ENCODE results near the gene ASAP2.

The ASAP2 gene

DNA sequence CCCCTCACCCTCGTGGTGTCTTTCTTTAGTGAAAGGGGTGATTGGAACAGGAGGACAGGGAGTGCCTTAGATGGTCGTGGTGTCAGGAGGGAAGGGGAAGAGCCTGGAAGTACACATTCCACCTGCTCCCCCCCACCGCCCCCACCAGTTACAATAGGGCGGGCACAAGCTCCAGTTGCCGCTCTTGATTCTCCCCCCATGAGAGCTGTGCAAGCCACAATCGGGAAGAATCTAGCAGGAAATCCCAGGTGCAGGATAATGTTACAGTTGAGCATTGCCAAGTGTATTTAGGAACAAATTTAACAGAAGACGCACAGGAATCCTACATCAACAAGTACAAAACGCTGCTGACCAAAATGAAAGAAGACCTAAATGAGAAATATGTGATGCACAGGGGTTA lies 73.6 kb downstream of the ASAP2 start:
- DNase-seq: no peak

DNA sequence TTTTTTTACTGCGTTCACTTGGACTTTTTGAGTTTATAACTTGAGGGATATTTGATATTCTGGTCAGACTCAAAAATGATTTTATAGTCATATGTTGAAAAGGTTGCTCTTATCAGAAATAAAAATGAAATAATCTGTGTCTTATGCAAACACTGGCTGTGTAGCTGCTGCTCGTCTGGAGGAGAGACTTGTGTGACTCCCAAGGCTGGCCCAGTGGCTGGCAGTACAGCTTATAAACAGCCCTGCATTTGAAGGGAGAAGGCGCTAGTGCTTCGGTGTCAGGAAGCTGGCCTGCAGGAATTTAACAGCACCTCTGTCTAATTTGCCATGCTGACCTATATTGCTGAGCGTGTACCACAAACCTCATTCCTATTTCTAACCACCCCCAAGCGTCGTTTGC lies 74.5 kb downstream of the ASAP2 start:
- no peak for DNase-seq

DNA sequence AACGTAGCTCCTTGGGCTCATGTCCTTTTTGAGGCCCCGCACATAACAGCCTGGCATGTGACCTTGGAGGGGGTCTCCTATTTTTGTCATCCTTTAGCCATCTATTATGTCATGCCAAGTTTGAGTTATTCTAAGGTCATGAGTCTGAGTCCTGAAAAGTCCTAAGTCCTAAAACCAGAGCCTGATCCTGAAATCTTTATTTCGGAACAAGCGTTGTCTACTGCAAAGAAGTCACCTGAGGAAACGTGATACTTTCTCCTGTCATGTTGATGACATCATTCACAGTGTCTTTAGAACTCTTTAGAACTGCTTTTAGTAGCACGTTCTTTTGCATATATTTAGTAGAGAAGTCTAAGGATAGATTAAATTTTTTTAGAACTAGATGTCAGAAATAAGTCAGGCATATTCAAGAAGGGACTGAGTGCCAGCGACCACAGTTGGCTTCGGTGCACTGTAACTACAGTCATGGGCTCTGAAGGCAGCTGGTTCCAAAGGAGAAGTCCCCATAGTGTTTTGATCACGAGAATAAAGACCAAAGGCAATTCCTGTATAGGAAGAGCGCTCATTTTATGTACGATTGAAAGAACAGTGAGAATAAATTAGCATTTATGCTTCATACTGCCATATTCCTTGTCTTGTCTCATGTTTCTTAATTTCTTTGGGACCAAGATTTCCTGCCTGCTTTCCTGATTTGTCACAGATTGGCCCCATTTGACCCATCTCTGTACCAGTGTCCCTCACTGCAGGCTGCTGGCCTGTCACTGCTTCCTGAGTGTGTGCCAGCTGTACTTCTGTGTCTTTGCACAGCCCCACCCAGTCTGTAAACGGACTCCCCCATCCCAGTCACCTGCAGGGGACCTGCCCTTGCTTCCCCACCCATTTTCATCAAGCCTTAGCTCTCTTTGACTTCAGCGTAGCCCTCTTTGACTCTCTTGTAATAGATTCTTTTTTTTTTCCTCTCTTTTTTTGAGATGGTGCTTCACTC lies 75.8 kb downstream of the ASAP2 start:
- DNase-seq: no peak

DNA sequence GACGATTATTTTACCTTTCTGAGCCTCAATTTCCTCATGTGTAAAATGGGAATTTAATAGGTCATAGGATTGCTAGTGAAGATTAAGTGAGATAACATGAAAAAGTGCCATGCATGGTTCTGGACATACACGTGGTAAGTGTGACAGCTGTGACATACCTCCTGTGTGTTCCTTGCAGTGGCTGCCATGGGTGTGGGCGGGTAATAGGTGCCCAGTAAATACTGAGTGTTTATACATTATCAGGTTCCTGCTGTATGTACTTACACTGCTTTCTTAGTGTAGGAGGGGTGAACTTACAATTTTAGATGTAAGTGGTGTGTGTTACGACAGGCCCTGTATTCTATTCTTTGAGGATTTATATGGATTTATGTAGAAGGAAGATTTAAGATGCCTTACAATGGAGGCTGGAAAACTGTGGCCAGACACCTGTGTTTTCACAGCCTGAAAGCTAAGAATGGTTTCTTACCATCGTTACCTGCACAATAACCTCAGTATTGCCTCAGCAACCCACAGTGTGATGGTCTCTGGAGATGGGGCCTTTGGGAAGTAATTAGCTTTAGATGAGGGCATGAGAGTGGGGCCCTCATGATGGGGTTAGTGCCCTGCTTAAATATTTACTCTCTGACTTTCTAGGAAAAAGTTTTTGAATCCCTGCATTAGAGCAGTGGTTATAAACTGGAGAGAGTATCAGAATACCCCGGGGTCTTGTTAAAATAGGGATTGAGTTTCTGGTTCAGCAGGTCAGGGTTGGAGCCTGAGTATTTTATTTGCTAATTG lies 78.1 kb downstream of the ASAP2 start:
- DNase-seq: no peak

DNA sequence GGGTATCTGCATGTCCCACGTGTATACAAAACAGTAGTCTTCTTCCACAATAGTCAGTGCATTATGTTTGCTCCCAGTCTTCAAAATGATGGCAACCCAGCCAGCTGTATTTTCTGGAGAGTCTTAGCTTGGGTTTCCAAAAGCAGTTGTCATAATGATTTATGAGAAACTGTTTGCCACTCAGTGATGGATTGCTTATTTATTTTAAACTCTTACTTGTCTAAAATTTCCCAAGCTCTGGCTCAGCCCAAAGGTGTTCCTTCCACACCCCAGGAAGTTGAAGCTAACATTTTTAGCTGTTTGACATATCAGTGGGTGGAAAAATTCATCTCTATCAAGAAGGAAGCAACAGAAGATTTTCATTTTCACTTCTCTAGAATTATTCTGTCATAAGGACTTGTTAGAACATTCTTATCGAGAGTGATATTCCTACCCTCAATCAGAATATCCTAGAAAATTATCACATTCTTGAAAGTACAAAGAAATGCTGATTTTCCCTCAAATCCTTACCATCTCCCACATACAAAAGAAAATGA lies 78.8 kb downstream of the ASAP2 start:
- no peak for DNase-seq

DNA sequence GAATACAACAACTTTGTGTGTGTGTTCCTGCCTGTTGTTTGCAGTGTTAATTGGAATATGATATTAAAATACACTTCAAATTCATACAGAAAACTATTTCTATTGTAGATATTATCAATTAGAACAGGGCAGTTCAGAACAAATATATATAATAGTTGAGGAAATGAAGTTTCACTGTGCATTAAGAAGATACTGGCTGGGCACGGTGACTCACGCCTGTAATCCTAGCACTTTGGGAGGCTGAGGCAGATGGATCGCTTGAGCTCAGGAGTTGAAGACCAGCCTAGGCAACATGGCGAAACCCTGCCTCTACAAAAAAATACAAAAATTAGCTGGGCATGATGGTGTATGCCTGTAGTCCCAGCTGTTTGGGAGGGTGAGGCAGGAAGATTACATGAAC lies 79.3 kb downstream of the ASAP2 start:
- DNase-seq: no peak

- DNase-seq: no peak
Measured at GRCh38 chr2:9286554-9287399, 80.2 kb downstream of the ASAP2 start.

GRCh38 chr2:9287400-9288045 lies 80.9 kb downstream of the ASAP2 start:
- DNase-seq: no peak

DNA sequence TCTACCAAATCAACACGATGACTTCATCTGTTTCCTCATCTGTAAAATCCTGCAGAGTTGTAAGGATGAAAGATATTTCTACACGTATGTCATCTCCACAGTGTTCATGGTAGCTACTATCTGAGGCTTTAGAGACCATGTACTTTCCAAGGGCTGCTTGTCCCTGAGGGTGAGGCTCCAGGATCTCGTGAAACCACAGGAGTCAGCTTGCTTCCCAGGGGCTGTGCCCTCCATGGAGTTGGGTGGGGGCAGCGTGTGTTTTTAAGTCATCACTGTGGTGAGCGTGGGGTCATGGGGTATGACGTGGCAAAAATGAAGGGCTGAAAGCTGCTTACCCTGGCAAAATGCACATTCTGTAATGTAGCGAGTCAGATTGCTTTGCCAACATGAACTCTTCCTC lies 81.6 kb downstream of the ASAP2 start:
- DNase-seq: no peak

GRCh38 chr2:9288681-9289338 lies 82.2 kb downstream of the ASAP2 start:
- DNase-seq: no peak

DNA sequence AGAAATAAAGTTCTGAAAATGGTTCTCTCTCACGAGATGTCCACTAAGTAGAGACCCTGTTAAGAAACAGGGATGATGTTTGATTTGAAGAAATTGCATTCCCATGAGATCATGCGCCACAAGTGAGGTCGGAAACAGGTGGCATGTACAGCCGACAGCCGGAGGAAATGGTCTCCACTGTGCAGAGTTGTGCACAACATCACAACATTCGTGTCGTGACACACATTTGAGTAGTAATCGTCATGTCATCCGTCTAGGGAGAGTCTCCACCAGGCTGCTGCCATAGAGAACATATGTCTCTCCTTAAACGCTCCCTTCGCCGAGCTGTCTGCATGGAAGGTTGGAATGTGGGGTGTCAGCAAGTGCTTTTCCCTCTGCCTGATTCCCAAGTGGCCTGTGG lies 84.7 kb downstream of the ASAP2 start:
- no peak for DNase-seq

DNA sequence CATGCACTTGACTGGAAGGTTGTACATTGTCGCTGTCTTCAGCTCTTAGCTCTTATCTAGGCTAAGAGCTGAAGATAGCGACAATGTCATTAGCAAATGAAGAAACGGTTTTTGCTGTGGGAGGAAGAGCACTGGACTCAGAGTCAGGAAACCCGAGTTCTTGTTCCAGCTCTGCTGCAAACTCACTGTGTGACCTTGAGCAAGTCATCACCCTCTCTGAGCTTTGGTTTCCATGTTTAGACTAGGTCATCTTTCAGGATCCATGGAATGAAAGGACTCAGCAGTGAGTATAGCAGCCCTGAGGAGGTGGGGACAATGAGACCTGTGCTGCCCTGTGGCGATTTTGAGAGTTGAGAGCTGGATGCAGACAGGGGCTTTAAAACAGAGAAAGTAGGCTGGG lies 85.3 kb downstream of the ASAP2 start:
- no peak for DNase-seq

DNA sequence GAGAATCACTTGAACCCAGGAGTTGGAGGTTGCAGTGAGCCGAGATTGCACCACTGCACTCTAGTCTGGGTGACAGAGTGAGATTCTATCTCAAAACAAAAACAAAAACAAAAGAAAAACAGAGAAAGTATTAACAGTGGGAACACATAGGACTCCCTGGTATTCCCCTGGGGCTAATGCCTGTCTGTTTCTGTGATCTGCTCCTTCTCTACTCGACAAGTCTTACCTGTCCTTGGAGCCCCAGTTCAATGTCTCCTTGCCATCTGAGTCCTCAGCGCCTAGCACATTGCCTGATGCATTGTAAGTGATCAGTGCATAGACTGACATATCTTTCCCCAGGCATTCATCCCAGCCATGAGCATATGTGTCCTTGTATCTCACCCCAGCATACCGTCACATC lies 85.8 kb downstream of the ASAP2 start:
- no peak for DNase-seq

GRCh38 chr2:9294764-9295163 lies 88.2 kb downstream of the ASAP2 start:
- DNase-seq: no peak

DNA sequence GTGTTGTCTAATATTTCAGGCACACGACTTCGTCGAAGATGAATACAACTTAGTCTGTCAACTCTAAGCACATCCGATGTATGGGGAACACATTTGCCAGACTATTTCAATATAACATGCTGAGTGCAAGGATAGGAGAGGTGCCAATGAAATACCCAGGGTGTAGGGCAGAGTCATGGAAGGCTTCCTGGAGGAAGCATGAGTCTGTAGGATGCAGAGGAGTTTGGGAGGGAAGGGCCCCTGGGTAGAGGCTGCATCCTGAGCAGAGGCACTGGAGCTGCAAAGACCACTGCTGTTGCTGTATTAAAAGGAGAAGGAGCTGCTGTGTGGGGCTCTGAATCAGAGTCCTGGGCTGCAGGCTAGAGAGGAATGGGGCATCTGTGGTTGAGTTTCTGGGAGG lies 89.9 kb downstream of the ASAP2 start:
- DNase-seq: no peak

DNA sequence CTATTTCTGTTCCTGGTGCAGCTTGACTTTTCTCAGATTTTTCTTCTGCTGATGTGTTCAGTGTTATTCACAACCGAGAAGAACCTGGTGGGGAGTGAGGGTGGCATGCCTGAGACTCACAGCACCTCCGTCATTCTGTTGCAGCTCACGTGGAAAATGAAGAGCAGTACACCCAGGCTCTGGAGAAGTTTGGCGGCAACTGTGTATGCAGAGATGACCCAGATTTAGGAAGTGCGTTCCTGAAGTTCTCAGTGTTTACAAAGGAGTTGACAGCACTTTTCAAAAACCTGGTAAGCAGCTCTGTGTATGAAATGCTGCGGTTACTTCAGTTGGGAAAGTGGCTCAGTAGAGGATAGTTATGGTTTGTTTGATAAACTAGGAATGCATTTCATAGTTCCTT lies 90.5 kb downstream of the ASAP2 start:
- no peak for DNase-seq

- no peak for DNase-seq
Measured at GRCh38 chr2:9297807-9298206, 91.2 kb downstream of the ASAP2 start.

- DNase-seq: no peak
Measured at GRCh38 chr2:9298583-9298982, 92.0 kb downstream of the ASAP2 start.

GRCh38 chr2:9299161-9300100 lies 92.8 kb downstream of the ASAP2 start:
- no peak for DNase-seq

DNA sequence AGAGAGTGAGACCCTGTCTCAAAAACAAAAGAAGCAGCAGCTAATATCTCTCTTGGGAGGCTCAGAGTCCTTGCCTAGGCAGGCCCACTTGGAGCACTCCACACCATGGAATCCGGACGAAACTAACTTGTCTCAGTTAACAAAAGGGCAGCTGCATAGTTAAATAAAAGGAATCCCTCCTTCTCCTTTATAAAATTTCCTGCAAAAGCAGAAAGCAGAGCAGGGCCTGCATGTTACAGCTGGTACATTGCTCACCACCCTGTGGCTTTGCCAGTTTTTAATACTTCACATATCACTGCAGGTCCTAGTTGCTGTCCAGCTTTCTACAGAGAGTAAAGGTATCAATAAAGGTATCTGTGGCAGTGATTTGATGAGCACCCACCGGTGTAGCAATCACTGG lies 93.6 kb downstream of the ASAP2 start:
- no peak for DNase-seq
